Cardiac septum (tissue), 1 donor: ENCODE measurements around the gene CASQ1. TPM values are rescaled to one million over a fixed set of nuclear protein-coding genes. Genes with fewer than 3 reads are reported as not detected.

ENCODE experiments used
- DNase-seq: peaks from one replicate; pipeline ENCODE4 v3.0.0-alpha.2; 2020; ENCODE audit warnings: low spot score
- intact Hi-C: fragments of 100-400 bp; cut with DNase I; formaldehyde crosslinking; loops from one replicate; pipeline ENCODE4 v1.14.0; 2022
- total RNA-seq: library from RNA; stranded (reverse); fragmentation: NEBNext Ultra II Directional; extraction: Animal tissue kit (Norgen Biotek cat#: 25700); gene quantifications from one replicate; pipeline ENCODE4 v1.2.1, GENCODE V29; 2021
- donor health status: DM: no; HTN: no; CAD: no.

Gene CASQ1
- total RNA-seq, 1 donor from 2014 or later = 57.8 TPM

- DNase-seq = no peak
- intact Hi-C loops = loop anchor here (1.0 kb wide), 1 partner anchor 26 kb away; no protein-coding TSS in a partner anchor
Observed at GRCh38 chr1:160219062-160219929, 28.9 kb downstream of the CASQ1 start.

GRCh38 chr1:160220301-160220700, 29.9 kb downstream of the CASQ1 start:
- intact Hi-C loops = loop anchor here (1.0 kb wide), 1 partner anchor 58 kb away; no protein-coding TSS in a partner anchor
- no peak for DNase-seq

- intact Hi-C loops = no loop called here
- DNase-seq = no peak
Observed at GRCh38 chr1:160221089-160221488, 30.7 kb downstream of the CASQ1 start.

- no peak for DNase-seq
- intact Hi-C loops = no loop called here
Observed at GRCh38 chr1:160222546-160222945, 32.2 kb downstream of the CASQ1 start.

DNA sequence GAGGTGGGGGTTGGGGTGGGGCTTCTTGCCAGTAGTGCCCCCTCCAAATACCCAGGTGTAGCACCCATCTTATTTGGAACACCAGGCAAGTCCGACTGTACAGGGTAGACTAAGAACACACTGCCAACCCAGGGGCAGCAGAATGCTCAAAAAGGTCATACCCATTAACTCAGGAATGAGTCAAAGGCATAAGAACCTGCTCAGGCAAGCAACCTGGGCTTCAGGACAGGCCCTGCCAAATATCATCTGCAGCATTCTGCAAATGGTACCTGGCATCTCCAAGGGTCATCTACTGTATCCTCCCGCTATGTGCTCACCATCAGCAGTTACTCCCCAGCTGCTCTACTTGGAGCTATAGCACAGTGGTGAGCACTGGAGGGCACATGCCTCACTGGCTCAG, 34.2 kb downstream of the CASQ1 start:
- no peak for DNase-seq
- intact Hi-C loops = no loop called here

DNA sequence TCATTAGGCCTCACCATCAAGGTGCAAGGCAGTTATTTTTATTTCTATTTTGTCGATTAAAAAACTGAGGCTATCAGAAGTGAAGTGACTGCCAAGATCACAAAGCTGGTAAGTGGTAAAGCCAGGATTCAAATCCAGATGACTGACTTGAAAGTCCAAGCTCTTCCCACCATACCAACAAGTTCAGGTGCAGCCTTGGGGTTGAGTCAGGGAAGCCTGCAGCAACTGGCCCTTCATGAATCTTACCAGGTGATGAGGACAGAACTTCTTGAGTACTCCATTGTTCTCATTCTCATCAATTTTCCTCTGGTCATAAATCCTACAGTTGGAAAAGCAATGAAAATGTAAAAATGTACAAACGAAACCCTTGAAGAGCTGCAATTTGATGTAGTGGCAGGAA, 35.0 kb downstream of the CASQ1 start:
- no peak for DNase-seq
- intact Hi-C loops = no loop called here

DNA sequence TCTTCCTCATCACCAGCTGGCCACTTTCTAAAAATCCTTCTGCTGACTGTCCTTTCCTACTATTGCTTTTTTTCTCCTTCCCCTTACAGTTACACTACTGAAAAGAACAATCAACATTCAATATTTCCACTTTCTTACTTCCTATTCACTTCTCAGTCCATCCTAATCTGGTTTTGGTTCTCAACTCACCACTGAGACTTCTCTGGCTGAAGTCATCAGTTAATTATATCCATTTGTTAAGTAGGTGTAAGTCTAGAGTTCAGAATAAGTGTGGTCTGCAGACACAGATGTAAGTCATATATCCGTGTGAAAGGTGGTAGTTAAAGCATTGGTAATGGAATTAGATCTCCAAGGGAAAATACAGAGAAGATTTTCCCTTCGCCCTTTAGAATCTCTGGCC, 36.2 kb downstream of the CASQ1 start:
- no peak for DNase-seq
- intact Hi-C loops = no loop called here

GRCh38 chr1:160227034-160227433, 36.7 kb downstream of the CASQ1 start:
- DNase-seq = no peak
- intact Hi-C loops = no loop called here

GRCh38 chr1:160227561-160227960, 37.2 kb downstream of the CASQ1 start:
- intact Hi-C loops = no loop called here
- no peak for DNase-seq

GRCh38 chr1:160228431-160228830, 38.1 kb downstream of the CASQ1 start:
- no peak for DNase-seq
- intact Hi-C loops = no loop called here

- no peak for DNase-seq
- intact Hi-C loops = no loop called here
Observed at GRCh38 chr1:160232911-160233310, 42.5 kb downstream of the CASQ1 start.

GRCh38 chr1:160236806-160237205, 46.4 kb downstream of the CASQ1 start:
- intact Hi-C loops = no loop called here
- no peak for DNase-seq

DNA sequence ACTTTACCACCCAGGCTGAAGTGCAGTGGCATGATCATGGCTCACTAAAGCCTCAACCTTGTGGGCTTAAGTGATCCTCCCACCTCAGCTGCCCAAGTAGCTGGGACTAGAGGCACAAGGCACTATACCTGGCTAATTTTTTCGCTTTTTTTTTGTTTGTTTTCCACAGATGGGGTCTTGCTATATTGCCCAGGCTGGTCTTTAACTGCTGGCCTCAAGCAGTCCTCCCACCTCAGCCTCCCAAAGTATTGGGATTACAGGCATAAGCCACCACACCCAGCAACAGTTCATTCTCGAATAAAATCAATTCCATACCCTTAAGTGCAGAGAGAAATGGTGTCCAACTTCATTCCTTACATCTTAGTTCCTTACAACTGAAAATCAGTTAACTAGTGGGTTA, 47.2 kb downstream of the CASQ1 start:
- intact Hi-C loops = no loop called here

DNA sequence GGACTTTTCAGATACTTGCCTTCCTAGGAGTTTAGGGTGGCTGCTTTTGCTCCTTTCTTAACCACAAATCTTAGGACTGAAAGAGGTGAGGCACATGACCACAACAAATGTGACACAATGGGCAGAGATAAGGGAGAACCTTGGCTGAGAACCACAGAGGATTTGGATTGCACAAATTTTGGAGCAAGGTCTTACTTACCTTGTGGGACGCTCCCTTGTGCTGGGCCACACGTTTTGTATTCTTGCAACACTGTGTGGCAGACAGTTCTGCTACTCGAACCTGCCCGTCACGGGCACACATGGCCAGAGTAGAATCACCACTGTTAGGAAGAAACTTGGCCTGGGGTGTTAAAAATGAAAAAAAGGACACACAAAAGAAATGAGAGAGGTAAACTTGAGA, 48.0 kb downstream of the CASQ1 start:
- intact Hi-C loops = no loop called here
- DNase-seq = no peak

More for the DNA sequence above, 47.2 kb downstream of the CASQ1 start:
- DNase-seq = no peak

GRCh38 chr1:160239582-160240299, 49.4 kb downstream of the CASQ1 start:
- intact Hi-C loops = no loop called here
- no peak for DNase-seq

- DNase-seq = no peak
- intact Hi-C loops = no loop called here
Observed at GRCh38 chr1:160243767-160244166, 53.4 kb downstream of the CASQ1 start.

DNA sequence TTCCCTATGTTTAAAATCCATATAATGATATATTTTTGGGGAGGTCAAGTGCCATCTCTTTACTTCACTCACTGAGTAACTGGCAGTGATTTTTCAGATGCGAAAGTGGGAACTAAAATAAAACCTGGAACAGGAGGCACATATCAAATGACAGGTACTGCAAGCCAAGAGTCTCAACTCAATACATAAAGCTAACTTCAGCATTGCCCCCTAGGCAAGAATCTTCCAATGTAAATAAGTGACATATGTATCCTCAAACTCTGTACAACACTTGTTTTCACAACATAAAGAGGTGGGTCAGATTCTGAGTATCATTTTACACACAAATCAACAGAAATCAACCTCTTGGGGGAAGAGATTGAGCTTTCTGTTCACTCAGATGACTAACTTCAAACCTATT, 53.8 kb downstream of the CASQ1 start:
- no peak for DNase-seq
- intact Hi-C loops = no loop called here

- intact Hi-C loops = no loop called here
- no peak for DNase-seq
Observed at GRCh38 chr1:160245434-160245833, 55.1 kb downstream of the CASQ1 start.

- DNase-seq = no peak
- intact Hi-C loops = no loop called here
Observed at GRCh38 chr1:160247053-160247452, 56.7 kb downstream of the CASQ1 start.

- intact Hi-C loops = no loop called here
- no peak for DNase-seq
Observed at GRCh38 chr1:160251011-160251410, 60.6 kb downstream of the CASQ1 start.
